Activated CD8-positive, alpha-beta memory T cell treated with anti-CD3 and anti-CD28 coated beads for 48 hours (primary cell): ENCODE results near the gene RPL37.
"Not testable (repeated sequence)": the region's sequence is repeated elsewhere in the genome, so short reads cannot be mapped to it uniquely, and the experiment has no call there.

Experiments
- DNase-seq, 3 experiments: peaks; one replicate each; pipeline ENCODE4 v3.0.0-alpha.2; 2020; ENCODE audit warnings: low read depth in 2 of 3, low spot score in 2 of 3

RPL37 gene

DNA sequence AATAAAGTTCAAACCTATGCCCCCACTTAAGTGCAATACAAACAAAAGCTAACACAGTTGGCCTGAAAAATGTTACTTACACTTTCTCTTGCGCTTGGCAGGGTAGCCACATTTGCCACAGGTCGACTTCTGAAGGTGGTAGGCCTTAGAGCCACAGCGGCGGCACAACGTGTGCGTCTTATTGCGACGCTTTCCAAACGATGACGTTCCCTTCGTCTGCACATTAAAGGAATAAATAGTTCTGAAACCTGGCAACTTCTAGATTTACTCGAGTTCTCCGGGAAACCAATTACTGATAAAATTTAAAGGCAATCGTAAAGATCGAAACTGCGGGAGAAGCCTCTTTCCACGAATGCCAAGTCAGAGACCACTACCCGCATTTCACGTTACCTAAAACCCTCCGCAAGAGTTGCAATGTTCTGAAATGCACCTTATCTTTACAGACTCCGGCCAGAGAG lies 602 bp downstream of the RPL37 start:
- no peak for DNase-seq

DNA sequence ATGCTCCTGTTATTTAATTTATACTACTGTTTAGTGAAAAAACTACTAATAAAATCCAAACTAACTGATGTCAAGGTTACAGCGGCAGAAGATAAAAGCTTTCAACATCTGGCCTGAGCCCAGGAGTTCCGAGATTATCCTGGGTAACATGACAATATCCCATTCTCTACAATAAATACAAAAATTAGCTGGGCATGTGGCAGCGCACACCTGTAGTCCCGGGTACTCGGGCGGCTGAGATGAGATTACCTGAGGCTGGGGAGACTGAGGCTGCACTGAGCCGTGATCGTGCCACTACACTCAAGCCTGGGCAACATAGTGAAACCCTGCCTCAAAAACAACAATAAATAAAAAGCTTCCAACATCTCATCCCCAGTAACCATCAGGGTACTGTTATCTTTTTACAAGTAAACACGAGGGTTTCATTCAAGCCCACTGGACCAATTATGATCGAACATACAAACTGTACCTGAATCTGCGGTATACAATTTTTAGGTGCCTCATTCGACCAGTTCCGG lies 1.3 kb downstream of the RPL37 start:
- DNase-seq, result no peak

DNA sequence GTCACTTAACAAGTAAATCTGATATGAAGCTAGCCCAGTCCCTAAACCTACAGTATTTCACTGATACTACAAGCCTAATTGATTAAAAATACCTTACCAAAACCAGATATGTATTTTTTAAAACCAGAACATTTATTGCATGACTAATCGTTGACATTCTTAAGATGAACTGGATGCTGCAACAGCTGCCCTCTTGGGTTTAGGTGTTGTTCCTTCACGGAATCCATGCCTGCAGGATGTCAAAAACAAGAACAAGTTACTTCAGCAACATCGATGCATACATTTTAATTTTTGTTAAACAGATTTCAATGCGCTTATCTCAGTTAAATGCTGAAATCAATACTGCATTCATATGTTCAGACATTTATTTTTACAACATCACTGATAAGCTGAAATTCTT lies 2.7 kb downstream of the RPL37 start:
- no peak for DNase-seq

DNA sequence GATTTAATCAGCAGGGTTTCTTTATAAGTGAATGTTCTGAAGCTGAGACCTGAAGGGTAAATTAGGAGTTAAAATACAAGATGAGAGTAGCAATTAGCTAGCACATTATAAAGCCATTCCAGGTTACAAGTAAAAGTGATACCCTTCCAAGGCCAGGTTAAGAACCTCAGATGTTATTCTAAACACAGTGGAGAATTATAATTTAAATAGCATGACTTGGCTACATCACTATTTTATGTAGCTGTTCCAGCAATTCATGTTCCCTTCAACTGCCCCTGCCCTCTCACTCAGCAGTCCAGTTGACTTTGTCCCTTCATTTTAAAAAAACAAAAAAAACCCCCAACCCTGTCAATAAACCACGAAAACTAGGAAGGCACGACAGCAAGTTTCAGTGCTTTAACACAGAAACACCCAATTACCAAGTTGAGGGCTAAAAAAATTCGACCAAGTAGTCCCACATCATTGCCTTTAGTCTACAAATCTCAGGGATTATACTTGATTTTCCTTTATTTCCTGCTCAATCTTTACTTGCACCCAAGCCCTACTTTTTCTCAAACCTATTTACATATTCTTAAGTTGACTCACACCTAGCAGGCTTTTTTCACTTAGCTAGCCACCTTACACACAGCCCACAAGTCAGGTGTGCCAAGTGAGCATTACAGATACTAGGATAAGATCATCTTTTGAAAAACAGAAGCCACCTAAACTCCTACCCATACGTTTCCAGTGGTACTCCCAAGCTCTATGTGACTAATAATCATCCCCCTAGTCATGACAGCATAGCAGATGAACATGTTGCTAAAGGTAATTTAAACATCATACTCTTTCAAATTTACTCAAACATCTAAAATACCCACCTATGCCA lies 3.4 kb downstream of the RPL37 start:
- DNase-seq, result no peak

DNA sequence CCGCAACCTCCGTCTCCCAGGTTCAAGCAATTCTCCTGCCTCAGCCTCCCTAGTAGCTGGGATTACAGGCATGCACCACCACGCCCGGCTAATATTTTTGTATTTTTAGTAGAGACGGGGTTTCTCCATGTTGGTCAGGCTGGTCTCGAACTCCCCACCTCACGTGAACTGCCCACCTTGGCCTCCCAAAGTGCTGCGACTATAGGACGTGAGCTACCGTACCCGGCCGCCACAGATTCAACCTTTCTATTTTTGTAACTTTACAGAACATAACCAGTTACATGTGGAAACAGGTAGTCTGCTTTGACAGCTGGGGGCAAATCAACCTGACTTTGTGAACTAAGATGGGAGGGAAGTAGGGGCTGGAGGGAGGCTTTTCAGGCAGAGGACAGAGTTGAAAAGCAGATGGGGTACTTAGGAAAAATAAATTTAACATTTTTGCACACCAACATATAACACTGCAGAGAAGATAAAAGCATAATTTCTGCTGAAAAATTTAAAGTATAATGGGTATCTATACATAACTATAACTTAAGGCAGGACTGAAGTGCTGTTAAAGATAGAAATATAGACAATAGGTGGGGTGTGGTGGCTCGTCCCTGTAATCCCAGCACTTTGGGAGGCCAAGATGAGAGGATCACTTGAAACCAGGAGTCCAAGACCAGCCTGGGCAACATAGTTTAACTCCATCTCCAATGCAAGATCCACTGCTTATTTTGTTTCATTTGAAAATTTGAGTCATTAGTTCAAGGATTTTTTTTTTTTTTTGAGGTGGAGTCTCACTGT lies 5.1 kb downstream of the RPL37 start:
- DNase-seq, result no peak

DNA sequence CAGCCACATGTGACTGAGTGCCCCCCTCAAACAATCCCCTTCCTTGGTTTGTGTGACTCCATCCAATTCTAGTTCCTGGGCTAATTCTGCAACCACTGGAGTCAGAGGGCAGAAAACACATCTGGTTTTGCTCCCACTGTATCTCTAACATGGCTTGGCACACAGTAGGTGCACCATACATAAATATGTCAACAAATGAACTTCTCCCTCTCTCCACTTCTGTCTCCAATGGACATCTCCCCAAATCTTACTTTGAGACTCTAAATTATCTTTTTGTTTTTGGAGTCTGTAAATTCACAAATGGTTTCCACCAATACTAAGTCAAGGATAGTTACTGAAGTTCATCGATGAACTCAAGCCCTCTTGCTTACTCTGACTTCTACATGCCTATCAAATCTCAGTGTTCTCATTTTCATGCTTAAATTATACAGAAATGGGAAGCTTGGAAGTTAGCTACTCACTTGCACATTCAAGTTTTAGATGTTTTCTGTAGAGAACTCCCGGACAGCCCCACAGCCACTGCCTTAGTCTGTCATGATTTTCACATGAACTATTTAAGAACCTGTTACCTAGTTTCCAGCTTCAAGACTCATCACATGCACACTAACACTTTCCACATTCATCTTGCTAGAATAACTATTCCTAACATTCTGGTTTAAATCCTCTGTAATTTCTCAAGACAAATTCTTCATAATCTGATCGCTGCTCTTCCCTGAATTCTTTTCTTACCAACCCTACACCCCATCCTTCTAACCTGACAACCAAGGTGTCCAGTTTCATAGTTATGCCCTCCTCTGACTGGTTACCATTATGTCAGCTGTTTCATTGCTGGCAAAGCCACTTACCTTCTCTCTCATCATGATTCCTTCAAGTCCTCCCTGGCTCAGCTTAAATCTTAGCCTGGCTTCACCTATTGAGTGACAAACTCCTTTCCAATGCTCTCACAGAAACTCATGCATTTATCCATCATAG lies 6.0 kb downstream of the RPL37 start:
- DNase-seq, result no peak

DNA sequence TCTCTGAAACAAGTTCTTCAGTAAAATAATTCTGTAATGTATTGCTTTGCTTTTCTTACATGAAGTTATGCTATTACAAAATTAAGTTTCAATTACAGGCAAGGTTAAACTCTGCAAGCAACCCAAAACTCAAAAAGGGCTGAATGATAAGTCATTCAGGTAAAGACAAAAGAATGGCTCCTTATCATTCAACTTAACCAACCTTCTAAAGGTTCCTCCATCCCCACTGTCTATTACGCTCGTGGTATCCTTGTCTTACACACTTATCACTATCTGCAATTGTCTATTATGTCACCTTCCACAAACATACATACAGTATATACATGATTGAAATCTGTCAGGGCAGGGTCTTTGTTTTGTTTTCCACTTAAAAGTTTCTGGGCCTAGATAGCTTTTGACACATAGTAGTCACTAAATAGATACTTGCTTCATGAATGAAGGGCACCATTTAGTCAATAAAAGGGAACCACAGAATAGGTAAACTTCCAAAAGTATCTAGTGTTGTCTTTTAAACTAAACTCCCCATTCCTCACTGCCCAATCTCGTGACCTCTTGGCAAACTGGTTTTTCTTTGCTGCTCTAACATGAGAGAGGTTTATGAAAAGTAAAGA lies 6.9 kb downstream of the RPL37 start:
- DNase-seq, result no peak

DNA sequence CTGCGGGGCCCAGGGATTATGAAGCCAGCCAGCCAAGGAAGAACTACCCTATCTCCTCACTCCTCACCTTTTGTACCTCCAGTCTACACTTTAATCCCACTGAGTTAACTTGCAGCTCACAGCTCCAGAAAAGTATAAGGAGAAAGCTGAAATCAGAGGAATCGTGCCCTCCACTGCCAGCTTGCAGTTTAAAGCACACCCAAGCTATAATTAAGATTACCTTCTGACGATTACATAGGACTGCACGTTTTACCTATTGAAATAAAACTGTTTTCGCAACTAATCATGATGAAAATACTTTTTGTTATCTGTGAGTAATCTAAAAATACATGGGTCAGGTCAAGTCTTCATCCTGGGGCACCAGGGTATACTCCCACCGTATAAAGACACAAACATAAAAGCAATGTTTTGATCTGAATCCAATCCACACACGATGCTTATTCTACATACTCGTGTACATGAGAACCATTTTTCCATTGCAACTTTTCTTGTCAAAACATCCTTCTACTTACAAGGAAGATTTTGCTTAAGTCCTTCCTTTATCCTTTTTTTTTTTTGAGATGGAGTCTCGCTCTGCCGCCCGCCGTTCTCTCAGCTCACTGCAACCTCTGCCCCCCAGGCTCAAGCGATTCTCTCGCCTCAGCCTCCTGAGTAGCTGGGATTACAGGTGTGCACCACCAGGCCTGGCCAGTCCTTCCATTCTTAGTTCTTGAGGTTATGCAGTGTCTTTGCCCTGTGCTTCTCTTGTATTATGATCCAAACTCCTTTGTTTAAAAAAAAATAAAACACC lies 7.6 kb downstream of the RPL37 start:
- no peak for DNase-seq

DNA sequence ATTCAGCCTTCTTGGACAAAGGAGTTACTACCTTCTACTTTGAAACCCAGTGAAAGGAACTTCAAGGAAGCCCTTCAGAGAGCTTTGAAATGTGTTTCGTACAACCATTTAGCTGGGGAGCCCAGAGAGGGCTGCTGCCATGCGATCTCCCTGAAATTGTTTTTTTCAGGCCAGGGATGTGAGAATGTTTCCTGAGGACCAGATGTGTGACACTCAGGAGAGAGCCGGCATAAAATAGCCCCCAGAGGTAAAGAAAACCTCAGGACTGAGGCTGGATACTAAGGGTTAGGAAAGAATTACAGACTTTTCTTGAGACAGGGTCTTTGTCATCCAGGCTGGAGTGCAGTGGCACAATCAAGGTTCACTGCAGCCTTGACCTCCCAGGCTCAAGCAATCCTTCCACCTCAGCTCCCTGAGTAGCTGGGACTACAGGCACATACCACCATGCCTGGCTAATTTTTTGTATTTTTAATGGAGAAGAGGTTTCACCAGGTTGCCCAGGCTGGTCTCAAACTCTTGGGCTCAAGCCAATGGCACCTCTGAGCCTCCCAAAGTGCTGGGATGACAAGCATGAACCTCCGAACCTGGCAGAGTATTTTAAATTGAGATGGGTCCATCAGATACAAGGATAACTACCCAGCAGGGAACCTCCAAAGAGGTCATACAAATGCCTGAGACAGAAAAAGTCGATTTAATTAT lies 8.4 kb downstream of the RPL37 start:
- no peak for DNase-seq

DNA sequence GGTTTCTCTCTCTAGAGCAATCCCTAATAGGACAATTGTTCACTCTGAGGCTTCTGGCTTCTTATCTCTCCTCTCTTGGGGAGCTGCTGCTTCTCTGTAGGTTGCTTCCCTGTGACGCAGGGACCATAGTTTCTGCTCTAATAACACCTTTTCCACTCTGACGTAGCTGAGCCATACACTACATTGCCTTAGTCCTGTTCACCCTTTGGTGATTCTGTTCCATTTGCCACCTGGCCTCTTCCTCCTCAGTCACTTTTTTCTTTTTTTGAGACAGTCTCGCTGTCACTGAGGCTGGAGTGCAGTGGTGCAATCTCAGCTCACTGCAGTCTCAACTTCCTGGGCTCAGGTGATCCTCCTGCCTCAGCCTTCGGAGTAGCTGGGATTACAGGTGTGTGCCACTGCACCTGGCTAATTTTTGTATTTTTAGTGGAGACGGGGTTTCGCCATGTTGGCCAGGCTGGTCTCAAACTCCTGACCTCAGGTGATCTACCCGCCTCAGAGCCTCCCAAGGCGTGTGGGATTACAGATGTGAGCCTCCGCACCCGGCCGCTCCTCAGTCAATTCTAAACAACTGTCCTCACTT lies 9.5 kb downstream of the RPL37 start:
- not testable (repeated sequence) for DNase-seq

DNA sequence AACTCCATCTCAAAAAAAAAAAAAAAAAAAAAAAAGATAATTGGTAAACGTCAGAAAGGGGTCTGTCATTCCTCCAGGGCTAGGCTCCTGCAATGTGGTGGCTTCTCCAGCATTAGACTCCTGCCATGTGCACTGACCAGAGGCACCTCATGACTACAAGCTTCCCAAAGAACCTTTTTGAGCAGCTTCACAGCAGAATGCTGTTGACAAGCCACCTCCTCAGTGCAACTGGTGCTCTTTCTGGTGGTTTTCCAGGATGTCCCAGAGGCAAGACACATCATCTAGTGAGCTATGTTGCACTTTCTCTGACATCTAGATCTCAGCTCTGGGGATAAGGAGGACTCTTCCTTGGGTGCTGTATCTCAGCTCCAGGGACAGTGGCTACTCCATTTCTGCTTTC lies 11.6 kb downstream of the RPL37 start:
- DNase-seq, result no peak

DNA sequence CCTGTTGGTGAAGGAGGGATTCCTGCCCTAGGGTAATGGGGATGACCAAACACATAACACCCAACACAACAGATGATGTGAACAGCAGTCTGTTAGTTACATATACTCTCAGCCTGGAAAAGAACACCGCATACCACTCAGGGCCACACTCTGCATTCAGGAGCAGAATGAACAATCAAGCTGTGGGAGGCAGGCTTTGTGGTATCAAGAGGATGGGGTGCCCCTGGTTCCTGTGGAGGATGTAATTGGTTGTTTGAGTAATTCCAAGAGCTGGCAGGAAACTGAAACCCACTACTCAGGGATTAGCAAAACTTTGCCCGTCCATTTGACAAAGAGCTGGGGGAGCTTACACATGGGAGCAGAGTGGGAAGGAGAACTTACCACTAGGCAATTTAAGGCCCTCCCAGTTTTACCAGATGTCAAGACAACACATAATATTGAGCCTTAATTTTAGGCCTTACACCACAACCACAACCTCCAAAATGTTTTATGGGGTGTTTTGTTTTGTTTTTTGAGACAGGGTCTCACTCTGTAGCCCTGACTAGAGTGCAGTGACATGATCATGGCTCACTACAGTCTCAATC lies 21.2 kb downstream of the RPL37 start:
- DNase-seq, result no peak

DNA sequence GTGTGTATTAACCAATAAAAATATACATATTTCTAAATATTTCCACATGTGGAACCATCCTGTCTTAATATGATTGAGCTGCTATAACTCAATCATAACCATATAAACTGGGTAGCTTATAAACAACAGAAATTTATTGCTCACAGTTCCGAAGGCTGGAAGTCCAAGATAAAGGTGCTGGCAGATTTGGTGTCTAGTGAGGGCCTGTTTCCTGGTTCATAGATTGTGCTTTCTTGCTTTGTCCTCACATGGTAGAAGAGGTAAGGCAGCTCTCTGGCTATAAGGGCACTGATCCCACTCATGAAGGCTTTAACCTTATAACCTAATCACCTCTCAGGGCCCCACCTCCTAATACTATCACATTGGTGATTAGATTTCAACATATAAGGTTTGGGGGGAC lies 22.9 kb downstream of the RPL37 start:
- DNase-seq, result no peak

DNA sequence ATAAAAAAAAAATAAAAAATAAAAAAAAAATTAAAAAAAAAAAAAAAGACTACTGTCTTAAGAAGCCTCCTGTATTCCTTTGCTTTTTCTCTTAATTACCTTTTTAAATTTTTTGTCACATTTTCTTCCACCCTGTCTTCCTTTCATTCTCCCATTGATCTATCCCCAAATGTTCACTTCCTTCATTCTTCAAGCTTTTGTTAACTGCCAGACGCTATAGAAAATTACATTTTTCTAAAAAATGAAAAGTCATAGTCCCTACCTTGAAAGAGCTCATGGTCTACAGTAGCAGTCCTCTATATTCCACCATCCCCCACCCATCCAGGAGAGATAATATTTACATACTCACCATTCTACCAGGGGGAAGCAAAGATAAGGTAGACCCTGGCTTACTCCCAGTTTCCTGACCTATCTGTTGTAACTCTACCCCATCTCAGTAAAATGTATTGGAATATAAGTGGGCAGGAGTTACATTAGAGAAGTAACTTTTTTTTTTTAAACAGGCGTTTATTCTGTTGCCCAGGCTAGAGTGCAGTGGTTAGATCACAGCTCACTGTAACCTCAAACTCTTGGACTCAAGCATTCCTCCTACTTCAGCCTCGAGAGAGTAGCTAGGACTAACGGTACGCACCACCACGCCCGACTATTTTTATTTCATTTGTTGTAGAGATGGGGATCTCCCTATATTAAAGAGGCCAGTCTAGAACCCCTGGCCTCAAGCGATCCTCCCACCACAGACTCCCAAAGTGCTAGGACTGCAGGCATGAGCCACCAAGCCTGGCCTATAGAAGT lies 33.1 kb downstream of the RPL37 start:
- no peak for DNase-seq

DNA sequence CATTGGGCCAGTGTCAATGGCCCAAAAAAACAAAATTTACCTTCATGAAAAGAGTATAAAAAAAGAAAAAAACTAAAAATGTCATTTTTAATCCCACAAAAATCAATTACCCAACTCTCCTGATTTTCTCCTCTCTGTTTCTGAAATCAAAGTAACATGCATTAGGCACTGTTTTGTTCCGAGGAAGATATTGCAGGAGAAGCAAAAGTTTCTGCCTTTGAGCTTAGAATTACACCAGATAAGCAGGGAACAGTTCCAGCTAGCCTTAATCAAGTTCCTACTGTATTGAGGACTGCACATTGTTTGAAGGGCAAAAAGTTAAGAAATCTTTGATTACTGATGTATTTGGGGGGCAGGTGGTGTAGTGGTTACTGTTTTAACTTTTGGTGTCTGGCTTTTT lies 35.8 kb downstream of the RPL37 start:
- no peak for DNase-seq

DNA sequence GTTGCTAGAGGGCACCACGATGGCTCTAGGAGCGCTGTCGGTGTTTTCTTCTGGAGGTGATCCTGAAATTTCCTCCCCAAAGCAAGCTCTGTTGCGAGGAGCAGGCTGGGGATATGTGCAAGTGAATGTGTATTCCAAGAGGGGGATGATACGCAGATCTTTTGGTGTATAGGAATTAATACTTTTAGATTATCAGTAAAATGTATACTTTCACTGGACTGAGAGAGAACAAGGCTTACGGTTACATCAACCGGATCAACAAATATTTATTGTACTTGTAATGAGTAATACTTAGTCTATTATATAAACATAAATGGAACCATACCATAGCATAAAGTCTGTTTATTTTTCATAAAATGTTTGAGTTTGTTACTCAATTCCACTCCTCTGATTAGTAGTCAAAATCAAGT lies 36.2 kb downstream of the RPL37 start:
- no peak for DNase-seq

DNA sequence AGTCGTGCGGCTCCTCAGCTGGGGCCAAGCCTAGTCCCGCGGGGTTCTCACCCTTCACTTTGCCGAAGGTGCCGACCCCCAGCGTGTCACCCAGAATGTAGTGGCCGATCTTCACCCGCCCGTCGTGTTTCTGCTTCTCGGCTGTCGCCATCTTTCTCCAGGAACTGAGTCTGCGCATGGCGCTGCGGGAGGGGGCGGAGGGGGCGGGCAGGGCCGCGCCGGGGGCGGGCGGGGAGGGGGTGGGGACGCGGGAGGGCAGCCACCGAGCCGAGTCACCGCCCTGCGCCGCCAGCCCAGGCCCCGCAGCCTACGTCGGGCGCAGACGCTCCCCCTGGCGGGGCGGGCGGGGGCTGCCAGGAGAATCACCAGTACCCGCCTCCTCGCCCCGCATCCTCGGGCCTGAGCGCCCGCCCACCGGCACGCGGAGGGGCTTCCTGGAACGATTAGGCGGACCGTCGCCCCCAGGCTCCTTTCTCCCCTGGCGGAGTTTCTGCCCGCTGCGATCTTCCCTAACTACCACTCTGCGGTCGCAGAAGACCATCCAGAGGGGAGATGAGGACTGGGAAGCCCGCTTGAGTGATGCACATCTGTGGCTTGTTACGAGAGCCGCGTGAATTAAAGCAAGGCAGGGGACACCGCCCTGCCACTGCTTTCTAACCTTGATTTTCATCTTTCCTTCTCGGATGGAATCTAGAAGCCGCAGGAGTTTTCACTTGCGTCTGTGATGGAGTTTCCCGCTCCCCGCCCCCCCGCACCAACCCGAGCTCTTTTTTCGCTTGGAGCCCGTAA lies 36.8 kb downstream of the RPL37 start, which contains the start of gene PRKAA1:
Gene PRKAA1, minus strand, starts transcription at position 363 of the 789 bp plus-strand sequence. Its CDS starts 185 bp downstream, at position 178.
- peak; percentile 59 to 83 (median 71) for DNase-seq
